NB4 (cell line): ENCODE results near the gene C1QB.

Experiments
- CTCF ChIP-seq: IDR thresholded peaks from one replicate; pipeline ENCODE4 v1.5.1; 2012; ENCODE audit warnings: low read depth, low read length
- POLR2A ChIP-seq: IDR thresholded peaks from 2 replicates; pipeline ENCODE4 v1.6.1; 2011; ENCODE audit warnings: mild to moderate bottlenecking; ENCODE audit not compliant: insufficient read length; ENCODE audit errors: extremely low read depth
- TF ChIP-seq, protein P1 (sequence below): IDR thresholded peaks from 2 replicates; pipeline ENCODE4 v1.6.1; 2011; ENCODE audit warnings: low read depth, low read length

GRCh38 chr1:22658385-22659163 is 5.5 kb downstream of the C1QB start:
- TF ChIP-seq POLR2A (no peak), CTCF (no peak)
- TF ChIP-seq, protein P1, sequence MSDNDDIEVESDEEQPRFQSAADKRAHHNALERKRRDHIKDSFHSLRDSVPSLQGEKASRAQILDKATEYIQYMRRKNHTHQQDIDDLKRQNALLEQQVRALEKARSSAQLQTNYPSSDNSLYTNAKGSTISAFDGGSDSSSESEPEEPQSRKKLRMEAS: no peak
